Mesenchymal stem cell (in vitro differentiated cells and primary cell): Measurements from ENCODE around the gene XAB2.

Experiments used
- DNase-seq: peaks from one replicate; pipeline ENCODE4 v3.0.0-alpha.2; 2013
- H2AFZ ChIP-seq: one replicate; pipeline ENCODE4 v1.6.1; 2013; ENCODE audit warnings: low read depth, mild to moderate bottlenecking, control low read depth, inconsistent platforms, low read length, moderate library complexity
- H2AK5ac ChIP-seq: 2 replicates; pipeline ENCODE4 v1.6.1; 2013; ENCODE audit warnings: low read length, moderate library complexity, mild to moderate bottlenecking, inconsistent platforms; ENCODE audit not compliant: severe bottlenecking
- H2BK120ac ChIP-seq: one replicate; pipeline ENCODE4 v1.6.1; 2013; ENCODE audit warnings: low read depth, mild to moderate bottlenecking, inconsistent platforms, low read length, moderate library complexity
- H2BK12ac ChIP-seq, 2 experiments: one replicate each; pipeline ENCODE4 v1.6.1; 2013; ENCODE audit warnings: inconsistent platforms in 2 of 2, low read length in 2 of 2, mild to moderate bottlenecking in 2 of 2, moderate library complexity in 2 of 2, control low read depth in 1 of 2
- H2BK15ac ChIP-seq: one replicate; pipeline ENCODE4 v1.6.1; 2013; ENCODE audit warnings: mild to moderate bottlenecking, low read depth, inconsistent platforms; ENCODE audit not compliant: poor library complexity, severe bottlenecking
- H2BK5ac ChIP-seq: 2 replicates; pipeline ENCODE4 v1.6.1; 2013; ENCODE audit warnings: low read depth, mild to moderate bottlenecking, low read length, control low read depth, inconsistent platforms; ENCODE audit not compliant: poor library complexity, severe bottlenecking
- H3K14ac ChIP-seq, 2 experiments: one replicate each; pipeline ENCODE4 v1.6.1; 2013; ENCODE audit warnings: inconsistent platforms in 2 of 2, low read length in 2 of 2, control low read depth in 1 of 2, mild to moderate bottlenecking in 1 of 2, moderate library complexity in 1 of 2
- H3K18ac ChIP-seq, 2 experiments: one replicate each; pipeline ENCODE4 v1.6.1; 2013; ENCODE audit warnings: inconsistent platforms in 2 of 2, low read length in 2 of 2, control low read depth in 1 of 2, low read depth in 1 of 2, mild to moderate bottlenecking in 1 of 2
- H3K23ac ChIP-seq, 2 experiments: one replicate each; pipeline ENCODE4 v1.6.1; 2013; ENCODE audit warnings: inconsistent platforms in 2 of 2, low read length in 2 of 2, mild to moderate bottlenecking in 2 of 2, moderate library complexity in 2 of 2, control low read depth in 1 of 2
- H3K27ac ChIP-seq: 2 replicates; pipeline ENCODE4 v1.5.1; 2013; ENCODE audit warnings: mild to moderate bottlenecking, moderate library complexity, low read length, control low read depth, inconsistent platforms; ENCODE audit not compliant: poor library complexity, severe bottlenecking
- H3K27me3 ChIP-seq, 2 experiments: 2 replicates each; pipeline versions ENCODE4 v1.6.1 to v1.7.0; 2013; ENCODE audit warnings: low read length in 2 of 2, mild to moderate bottlenecking in 2 of 2, moderate library complexity in 2 of 2, control low read depth in 1 of 2, inconsistent platforms in 1 of 2; ENCODE audit not compliant: control insufficient read depth in 1 of 2, insufficient read depth in 1 of 2
- H3K36me3 ChIP-seq, 2 experiments: 2 replicates each; pipeline versions ENCODE4 v1.6.1 to v1.7.0; 2013; ENCODE audit warnings: low read length in 2 of 2, control low read depth in 1 of 2, inconsistent platforms in 1 of 2, low read depth in 1 of 2, mild to moderate bottlenecking in 1 of 2; ENCODE audit not compliant: insufficient read depth in 2 of 2, control insufficient read depth in 1 of 2
- H3K4ac ChIP-seq, 2 experiments: one replicate each; pipeline ENCODE4 v1.6.1; 2013; ENCODE audit warnings: inconsistent platforms in 2 of 2, low read length in 2 of 2, mild to moderate bottlenecking in 2 of 2, moderate library complexity in 2 of 2, control low read depth in 1 of 2, low read depth in 1 of 2
- H3K4me1 ChIP-seq: 2 replicates; pipeline ENCODE4 v1.6.1; 2013; ENCODE audit warnings: low read depth, low read length, control low read depth; ENCODE audit not compliant: control insufficient read depth, insufficient read depth
- H3K4me2 ChIP-seq: 2 replicates; pipeline ENCODE4 v1.6.1; 2013; ENCODE audit warnings: low read length, mild to moderate bottlenecking, inconsistent platforms; ENCODE audit not compliant: poor library complexity, severe bottlenecking
- H3K4me3 ChIP-seq, 2 experiments: 2 replicates each; pipeline versions ENCODE4 v1.5.1 to v1.7.0; 2013; ENCODE audit warnings: low read length in 2 of 2, mild to moderate bottlenecking in 2 of 2, control low read depth in 1 of 2, low read depth in 1 of 2; ENCODE audit not compliant: insufficient read depth in 1 of 2
- H3K79me1 ChIP-seq: replicated peaks from 2 replicates; pipeline ENCODE4 v1.6.1; 2013; ENCODE audit warnings: mild to moderate bottlenecking, control low read depth, low read length, inconsistent platforms; ENCODE audit not compliant: poor library complexity, severe bottlenecking
- H3K9ac ChIP-seq: 2 replicates; pipeline ENCODE4 v1.7.0; 2013; ENCODE audit warnings: mild to moderate bottlenecking, low read length, moderate library complexity
- H3K9me3 ChIP-seq: 2 replicates; pipeline ENCODE4 v1.7.0; 2013; ENCODE audit warnings: mild to moderate bottlenecking, low read length; ENCODE audit not compliant: control insufficient read depth
- H4K8ac ChIP-seq: one replicate; pipeline ENCODE4 v1.6.1; 2013; ENCODE audit warnings: inconsistent platforms, mild to moderate bottlenecking, low read length, moderate library complexity
- H4K91ac ChIP-seq: one replicate; pipeline ENCODE4 v1.6.1; 2013; ENCODE audit warnings: mild to moderate bottlenecking, low read length, inconsistent platforms
- WGBS: methylation state at CpG from one replicate; pipeline ENCODE4 v1.1.7; 2013; ENCODE audit warnings: mixed read lengths; 5-methylcytosine and 5-hydroxymethylcytosine counted together

Gene XAB2

GRCh38 chr19:7618348-7618747, 11.0 kb downstream of the XAB2 start:
- H3K27ac ChIP-seq = no peak overlapping the region
- H3K18ac ChIP-seq = no peak overlapping the region
- H2BK120ac ChIP-seq = no peak overlapping the region
- no peaks in the 10 kb centered on the region for H3K27me3 ChIP-seq
- H3K36me3 ChIP-seq = peaks cover 33 to 70% of the 10 kb centered on the region in 2 experiments
- 91% methylated on average over 4 of the region's 4 CpGs for WGBS
- H3K9me3 ChIP-seq = no peaks in the 10 kb centered on the region
- peak overlapping the region in 1 of 2 experiments; percentile 38 for H2BK12ac ChIP-seq
- H4K8ac ChIP-seq = no peak overlapping the region
- no peak overlapping the region for H3K4ac ChIP-seq
- H2BK5ac ChIP-seq = no peak overlapping the region
- H3K23ac ChIP-seq = no peak overlapping the region
- H2BK15ac ChIP-seq = no peak overlapping the region
- H2AK5ac ChIP-seq = no peak overlapping the region
- no peaks in the 10 kb centered on the region for H3K4me1 ChIP-seq
- no peak overlapping the region for H3K14ac ChIP-seq
- no peak for DNase-seq
- peaks cover 12% of the 10 kb centered on the region for H3K79me1 ChIP-seq
- H3K4me2 ChIP-seq = no peak overlapping the region
- no peak overlapping the region for H2AFZ ChIP-seq
- H4K91ac ChIP-seq = no peak overlapping the region
- no peak overlapping the region for H3K4me3 ChIP-seq
- H3K9ac ChIP-seq = no peak overlapping the region

- no peak overlapping the region for H2BK15ac ChIP-seq
- H3K27me3 ChIP-seq = no peaks in the 10 kb centered on the region
- no peaks in the 10 kb centered on the region for H3K9me3 ChIP-seq
- no peak overlapping the region for H3K9ac ChIP-seq
- no peak overlapping the region for H2AK5ac ChIP-seq
- DNase-seq = no peak
- H3K4ac ChIP-seq = no peak overlapping the region
- H3K23ac ChIP-seq = no peak overlapping the region
- no peak overlapping the region for H2BK120ac ChIP-seq
- peaks cover 10% of the 10 kb centered on the region for H3K79me1 ChIP-seq
- H3K4me3 ChIP-seq = no peak overlapping the region
- H3K4me1 ChIP-seq = no peaks in the 10 kb centered on the region
- no peak overlapping the region for H3K4me2 ChIP-seq
- peaks cover 28 to 63% of the 10 kb centered on the region in 2 experiments for H3K36me3 ChIP-seq
- no peak overlapping the region for H2AFZ ChIP-seq
- H2BK5ac ChIP-seq = no peak overlapping the region
- WGBS = 97% methylated on average over 26 of the region's 28 CpGs
- no peak overlapping the region for H2BK12ac ChIP-seq
- H4K8ac ChIP-seq = no peak overlapping the region
- no peak overlapping the region for H4K91ac ChIP-seq
- H3K27ac ChIP-seq = no peak overlapping the region
- H3K18ac ChIP-seq = no peak overlapping the region
- no peak overlapping the region for H3K14ac ChIP-seq
Measured at GRCh38 chr19:7617735-7618134, 11.6 kb downstream of the XAB2 start.

DNA sequence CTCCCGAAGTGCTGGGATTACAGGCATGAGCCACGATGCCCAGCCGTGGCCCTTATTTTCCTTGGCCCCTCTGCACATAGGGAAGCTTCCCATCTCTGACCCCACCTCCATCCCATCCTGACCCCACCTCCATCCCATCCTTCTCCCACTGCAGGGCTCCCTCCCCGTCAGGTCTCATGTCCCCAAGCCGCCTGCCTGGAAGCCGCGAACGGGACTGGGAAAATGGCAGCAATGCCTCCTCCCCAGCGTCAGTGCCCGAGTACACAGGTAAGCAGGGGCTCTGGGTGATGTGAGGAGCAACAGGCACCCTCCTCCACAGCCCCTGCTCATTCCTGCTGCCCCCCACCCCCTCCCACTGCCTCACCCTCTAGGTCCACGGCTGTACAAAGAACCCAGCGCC, 12.2 kb downstream of the XAB2 start:
- Histone ChIP-seq H3K4me1 (no peaks in the 10 kb centered on the region), H3K4ac (no peak overlapping the region), H3K4me3 (no peak overlapping the region), H3K27me3 (no peaks in the 10 kb centered on the region), H3K27ac (no peak overlapping the region), H3K9me3 (no peaks in the 10 kb centered on the region), H3K4me2 (no peak overlapping the region), H2BK12ac (no peak overlapping the region), H2BK120ac (no peak overlapping the region), H4K8ac (no peak overlapping the region), H3K36me3 (peaks cover 22 to 60% of the 10 kb centered on the region in 2 experiments), H3K23ac (no peak overlapping the region), H3K14ac (no peak overlapping the region), H4K91ac (no peak overlapping the region), H2BK5ac (no peak overlapping the region), H3K79me1 (peaks cover 5% of the 10 kb centered on the region), H3K9ac (no peak overlapping the region), H2AFZ (no peak overlapping the region), H2BK15ac (no peak overlapping the region), H2AK5ac (no peak overlapping the region), H3K18ac (no peak overlapping the region)
- no peak for DNase-seq
- 95% methylated on average over 12 of the region's 12 CpGs for WGBS

DNA sequence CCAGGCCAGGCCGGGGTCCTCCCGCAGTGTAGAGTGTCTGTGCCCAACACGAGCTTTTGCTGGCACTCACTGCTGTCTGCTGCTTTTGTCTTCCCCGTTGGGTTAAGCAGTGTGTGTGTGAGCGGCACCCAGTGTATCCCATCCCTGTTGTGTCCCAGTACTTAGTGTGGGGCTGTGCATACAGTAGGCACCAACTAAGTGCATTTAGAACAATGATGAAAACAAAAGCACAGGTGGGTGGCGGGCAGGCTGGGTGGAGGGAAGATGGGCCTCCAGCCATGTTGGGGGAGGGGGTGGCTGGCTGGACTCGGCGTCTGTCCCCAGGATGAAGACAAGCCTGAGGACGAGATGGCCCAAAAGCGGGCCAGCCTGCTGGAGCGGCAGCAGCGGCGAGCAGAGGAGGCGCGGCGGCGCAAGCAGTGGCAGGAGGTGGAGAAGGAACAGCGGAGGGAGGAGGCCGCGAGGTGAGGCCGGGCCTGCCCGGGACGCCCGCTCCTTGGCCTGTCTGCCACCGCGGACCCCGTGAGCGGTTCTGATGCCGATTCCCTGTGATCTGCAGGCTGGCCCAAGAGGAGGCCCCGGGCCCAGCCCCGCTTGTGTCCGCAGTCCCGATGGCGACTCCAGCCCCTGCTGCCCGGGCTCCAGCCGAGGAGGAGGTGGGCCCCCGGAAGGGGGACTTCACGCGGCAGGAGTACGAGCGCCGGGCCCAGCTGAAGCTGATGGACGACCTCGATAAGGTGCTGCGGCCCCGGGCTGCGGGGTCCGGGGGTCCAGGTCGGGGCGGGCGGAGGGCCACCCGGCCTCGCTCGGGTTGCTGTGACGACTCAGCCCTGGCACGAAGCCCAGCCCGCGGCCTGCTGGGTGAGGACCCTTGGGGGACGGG, 14.2 kb downstream of the XAB2 start:
- Histone ChIP-seq H4K91ac (no peak overlapping the region), H3K14ac (no peak overlapping the region), H3K36me3 (peaks cover 6 to 40% of the 10 kb centered on the region in 2 experiments), H3K27ac (no peak overlapping the region), H3K18ac (no peak overlapping the region), H2AK5ac (no peak overlapping the region), H3K9me3 (no peaks in the 10 kb centered on the region), H3K27me3 (no peaks in the 10 kb centered on the region), H3K4me2 (no peak overlapping the region), H3K4ac (no peak overlapping the region), H3K4me1 (no peaks in the 10 kb centered on the region), H2BK15ac (no peak overlapping the region), H2AFZ (no peak overlapping the region), H3K79me1 (no peaks in the 10 kb centered on the region), H3K4me3 (no peak overlapping the region), H2BK120ac (no peak overlapping the region), H4K8ac (no peak overlapping the region), H3K9ac (no peak overlapping the region), H3K23ac (no peak overlapping the region), H2BK12ac (no peak overlapping the region), H2BK5ac (no peak overlapping the region)
- no peak for DNase-seq
- WGBS = 93% methylated on average over 50 of the region's 59 CpGs
